GM23338 (cell line): ENCODE data around the gene BMPER. TPM values are rescaled to one million over a fixed set of nuclear protein-coding genes. Genes with fewer than 3 reads are reported as not detected.

Experiments used
- CTCF ChIP-seq, 2 experiments: fragments of 200-600 bp in 1 of 2; sonication (generic) in 1 of 2; conservative IDR thresholded peaks; 2 replicates each; pipeline versions ENCODE4 v1.5.1 to v1.6.1; 2016 to 2017; ENCODE audit warnings: antibody characterized with exemption in 2 of 2, low read depth in 2 of 2, mild to moderate bottlenecking in 2 of 2, moderate library complexity in 1 of 2
- EZH2 ChIP-seq: fragments of 200-600 bp; sonication (generic); IDR thresholded peaks from one replicate; pipeline ENCODE4 v1.8.0; 2017; ENCODE audit warnings: antibody characterized with exemption, mild to moderate bottlenecking, low read depth; ENCODE audit not compliant: unreplicated experiment
- EZH2phosphoT487 ChIP-seq: fragments of 200-600 bp; sonication (generic); IDR thresholded peaks from one replicate; pipeline ENCODE4 v1.8.1; 2018; ENCODE audit warnings: antibody characterized with exemption; ENCODE audit not compliant: unreplicated experiment
- polyA plus RNA-seq: library from polyadenylated mRNA; unstranded; fragments of >200 nt; fragmentation: Nextera tagmentation; extraction: Ambion mirVana; gene quantifications from 2 replicates; pipeline ENCODE4 v1.2.1, GENCODE V29; 2016
- total RNA-seq: library from RNA; depleted of rRNA; stranded (reverse); fragments of >200 nt; shearing (Covaris generic); gene quantifications from 2 replicates; pipeline ENCODE4 v1.2.3, GENCODE V29; 2014
- TF ChIP-seq, protein P1 (sequence below): fragments of 250-450 bp; sonication (Bioruptor Pico); IDR thresholded peaks from 2 replicates; pipeline ENCODE4 v1.5.0; 2020; ENCODE audit warnings: mild to moderate bottlenecking, moderate library complexity

Gene BMPER
- total and polyA plus RNA-seq, 2 experiments from 2014 or later, result 0.53 to 1.4 TPM

DNA sequence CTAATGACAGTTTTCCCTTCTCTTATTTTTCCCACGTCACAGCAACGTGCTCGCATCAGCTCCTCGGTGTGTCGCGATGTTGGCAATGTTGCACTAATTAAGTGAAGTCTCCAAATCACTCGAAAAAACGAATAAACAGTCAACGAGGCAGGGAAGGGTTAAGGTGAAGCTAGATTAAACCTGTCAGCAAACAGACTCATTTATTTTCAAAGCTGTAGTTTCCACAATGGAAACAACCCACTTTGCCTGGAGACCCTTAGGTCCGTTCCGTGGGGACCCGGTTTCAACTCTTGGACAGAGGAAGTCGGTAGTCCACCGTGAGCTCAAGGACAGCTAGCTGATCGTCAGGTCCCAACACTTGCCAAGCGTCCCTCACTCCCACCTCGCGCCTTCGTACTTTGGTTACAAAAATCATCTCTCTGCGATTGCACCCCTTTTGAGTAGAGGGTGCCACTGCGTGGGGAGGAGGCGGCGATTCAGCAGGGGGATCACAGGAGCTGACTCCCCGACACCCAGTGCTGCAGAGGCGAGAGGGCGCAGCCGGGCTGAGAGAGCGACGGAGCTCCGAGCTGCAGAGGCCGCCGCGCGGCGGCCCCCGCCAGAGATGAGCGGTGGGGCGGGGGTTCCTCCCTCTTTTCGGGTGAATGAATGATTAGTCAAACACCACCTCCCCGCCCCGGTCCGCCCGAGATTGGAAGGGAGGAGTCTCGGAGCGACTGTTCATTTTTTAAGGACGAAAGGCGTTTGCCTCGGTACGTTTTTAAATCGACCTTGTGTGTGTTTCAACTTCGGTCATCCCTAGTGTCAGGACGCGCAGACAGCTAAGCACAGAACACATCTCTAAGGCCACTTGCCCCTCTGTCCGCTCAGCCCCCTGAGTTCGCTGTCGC, 1.3 kb upstream of the BMPER start (continued):
- TF ChIP-seq EZH2 (no peak), CTCF (conservative IDR thresholded peaks at IDR 0.05; ENCODE audit: low read depth in 2 of 2) (no peak), EZH2phosphoT487 (no peak)
- TF ChIP-seq, protein P1, sequence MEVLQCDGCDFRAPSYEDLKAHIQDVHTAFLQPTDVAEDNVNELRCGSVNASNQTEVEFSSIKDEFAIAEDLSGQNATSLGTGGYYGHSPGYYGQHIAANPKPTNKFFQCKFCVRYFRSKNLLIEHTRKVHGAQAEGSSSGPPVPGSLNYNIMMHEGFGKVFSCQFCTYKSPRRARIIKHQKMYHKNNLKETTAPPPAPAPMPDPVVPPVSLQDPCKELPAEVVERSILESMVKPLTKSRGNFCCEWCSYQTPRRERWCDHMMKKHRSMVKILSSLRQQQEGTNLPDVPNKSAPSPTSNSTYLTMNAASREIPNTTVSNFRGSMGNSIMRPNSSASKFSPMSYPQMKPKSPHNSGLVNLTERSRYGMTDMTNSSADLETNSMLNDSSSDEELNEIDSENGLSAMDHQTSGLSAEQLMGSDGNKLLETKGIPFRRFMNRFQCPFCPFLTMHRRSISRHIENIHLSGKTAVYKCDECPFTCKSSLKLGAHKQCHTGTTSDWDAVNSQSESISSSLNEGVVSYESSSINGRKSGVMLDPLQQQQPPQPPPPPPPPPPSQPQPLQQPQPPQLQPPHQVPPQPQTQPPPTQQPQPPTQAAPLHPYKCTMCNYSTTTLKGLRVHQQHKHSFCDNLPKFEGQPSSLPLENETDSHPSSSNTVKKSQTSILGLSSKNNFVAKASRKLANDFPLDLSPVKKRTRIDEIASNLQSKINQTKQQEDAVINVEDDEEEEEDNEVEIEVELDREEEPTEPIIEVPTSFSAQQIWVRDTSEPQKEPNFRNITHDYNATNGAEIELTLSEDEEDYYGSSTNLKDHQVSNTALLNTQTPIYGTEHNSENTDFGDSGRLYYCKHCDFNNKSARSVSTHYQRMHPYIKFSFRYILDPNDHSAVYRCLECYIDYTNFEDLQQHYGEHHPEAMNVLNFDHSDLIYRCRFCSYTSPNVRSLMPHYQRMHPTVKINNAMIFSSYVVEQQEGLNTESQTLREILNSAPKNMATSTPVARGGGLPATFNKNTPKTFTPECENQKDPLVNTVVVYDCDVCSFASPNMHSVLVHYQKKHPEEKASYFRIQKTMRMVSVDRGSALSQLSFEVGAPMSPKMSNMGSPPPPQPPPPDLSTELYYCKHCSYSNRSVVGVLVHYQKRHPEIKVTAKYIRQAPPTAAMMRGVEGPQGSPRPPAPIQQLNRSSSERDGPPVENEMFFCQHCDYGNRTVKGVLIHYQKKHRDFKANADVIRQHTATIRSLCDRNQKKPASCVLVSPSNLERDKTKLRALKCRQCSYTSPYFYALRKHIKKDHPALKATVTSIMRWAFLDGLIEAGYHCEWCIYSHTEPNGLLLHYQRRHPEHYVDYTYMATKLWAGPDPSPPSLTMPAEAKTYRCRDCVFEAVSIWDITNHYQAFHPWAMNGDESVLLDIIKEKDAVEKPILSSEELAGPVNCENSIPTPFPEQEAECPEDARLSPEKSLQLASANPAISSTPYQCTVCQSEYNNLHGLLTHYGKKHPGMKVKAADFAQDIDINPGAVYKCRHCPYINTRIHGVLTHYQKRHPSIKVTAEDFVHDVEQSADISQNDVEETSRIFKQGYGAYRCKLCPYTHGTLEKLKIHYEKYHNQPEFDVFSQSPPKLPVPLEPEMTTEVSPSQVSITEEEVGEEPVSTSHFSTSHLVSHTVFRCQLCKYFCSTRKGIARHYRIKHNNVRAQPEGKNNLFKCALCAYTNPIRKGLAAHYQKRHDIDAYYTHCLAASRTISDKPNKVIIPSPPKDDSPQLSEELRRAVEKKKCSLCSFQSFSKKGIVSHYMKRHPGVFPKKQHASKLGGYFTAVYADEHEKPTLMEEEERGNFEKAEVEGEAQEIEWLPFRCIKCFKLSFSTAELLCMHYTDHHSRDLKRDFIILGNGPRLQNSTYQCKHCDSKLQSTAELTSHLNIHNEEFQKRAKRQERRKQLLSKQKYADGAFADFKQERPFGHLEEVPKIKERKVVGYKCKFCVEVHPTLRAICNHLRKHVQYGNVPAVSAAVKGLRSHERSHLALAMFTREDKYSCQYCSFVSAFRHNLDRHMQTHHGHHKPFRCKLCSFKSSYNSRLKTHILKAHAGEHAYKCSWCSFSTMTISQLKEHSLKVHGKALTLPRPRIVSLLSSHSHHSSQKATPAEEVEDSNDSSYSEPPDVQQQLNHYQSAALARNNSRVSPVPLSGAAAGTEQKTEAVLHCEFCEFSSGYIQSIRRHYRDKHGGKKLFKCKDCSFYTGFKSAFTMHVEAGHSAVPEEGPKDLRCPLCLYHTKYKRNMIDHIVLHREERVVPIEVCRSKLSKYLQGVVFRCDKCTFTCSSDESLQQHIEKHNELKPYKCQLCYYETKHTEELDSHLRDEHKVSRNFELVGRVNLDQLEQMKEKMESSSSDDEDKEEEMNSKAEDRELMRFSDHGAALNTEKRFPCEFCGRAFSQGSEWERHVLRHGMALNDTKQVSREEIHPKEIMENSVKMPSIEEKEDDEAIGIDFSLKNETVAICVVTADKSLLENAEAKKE (CRISPR knock-in tag), result no peak
